GM18507 (cell line): ENCODE data around the gene CNOT8.
"Not testable (repeated sequence)": the region's sequence is repeated elsewhere in the genome, so short reads cannot be mapped to it uniquely, and the experiment has no call there.

ENCODE experiments used
- DNase-seq: peaks from one replicate; pipeline ENCODE4 v3.0.0; 2011; ENCODE audit warnings: low read depth; ENCODE audit not compliant: insufficient read length; ENCODE audit errors: extremely low spot score
- FAIRE-seq: peaks from 2 replicates; lab custom pipeline; 2011; peaks lifted over from hg19 to GRCh38; lab: Jason Lieb, UNC

Gene CNOT8

GRCh38 chr5:154831451-154831850, 27.0 kb upstream of the CNOT8 start:
- FAIRE-seq (no peak), DNase-seq (no peak)

DNA sequence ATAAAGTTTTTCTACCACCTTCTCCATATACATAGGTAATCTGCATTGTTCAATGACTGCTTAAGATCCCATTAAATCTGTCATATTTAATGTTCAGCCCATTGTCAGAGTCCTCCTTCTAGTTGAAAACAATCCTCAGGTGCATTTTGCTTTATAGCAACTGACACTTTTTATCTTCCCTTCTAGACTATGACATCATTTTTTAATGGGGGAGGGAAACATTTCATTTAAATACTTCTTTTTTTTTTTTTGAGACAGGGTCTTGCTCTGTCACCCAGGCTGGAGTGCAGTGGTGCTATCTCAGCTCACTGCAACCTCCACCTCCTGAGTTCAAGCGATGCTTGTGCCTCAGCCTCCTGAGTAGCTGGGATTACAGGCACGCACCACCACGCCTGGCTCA, 25.6 kb upstream of the CNOT8 start:
- FAIRE-seq, result not testable (repeated sequence)

GRCh38 chr5:154834053-154834452, 24.4 kb upstream of the CNOT8 start:
- no peak for DNase-seq
- FAIRE-seq, result no peak

More for the DNA sequence above, 25.6 kb upstream of the CNOT8 start:
- not testable (repeated sequence) for DNase-seq

DNA sequence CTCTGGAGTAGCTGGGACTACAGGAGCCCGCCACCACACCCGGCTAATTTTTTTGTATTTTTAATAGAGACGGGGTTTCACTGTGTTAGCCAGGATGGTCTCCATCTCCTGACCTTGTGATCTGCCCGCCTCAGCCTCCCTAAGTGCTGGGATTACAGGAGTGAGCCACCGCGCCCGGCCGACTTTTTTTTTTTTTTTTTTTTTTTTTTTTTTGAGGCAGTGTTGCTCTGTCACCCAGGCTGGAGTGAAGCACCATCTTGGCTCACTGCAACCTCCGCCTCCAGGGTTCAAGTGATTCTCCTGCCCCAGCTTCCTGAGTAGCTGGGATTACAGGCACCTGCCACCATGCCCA, 22.8 kb upstream of the CNOT8 start:
- FAIRE-seq, DNase-seq: not testable (repeated sequence)

DNA sequence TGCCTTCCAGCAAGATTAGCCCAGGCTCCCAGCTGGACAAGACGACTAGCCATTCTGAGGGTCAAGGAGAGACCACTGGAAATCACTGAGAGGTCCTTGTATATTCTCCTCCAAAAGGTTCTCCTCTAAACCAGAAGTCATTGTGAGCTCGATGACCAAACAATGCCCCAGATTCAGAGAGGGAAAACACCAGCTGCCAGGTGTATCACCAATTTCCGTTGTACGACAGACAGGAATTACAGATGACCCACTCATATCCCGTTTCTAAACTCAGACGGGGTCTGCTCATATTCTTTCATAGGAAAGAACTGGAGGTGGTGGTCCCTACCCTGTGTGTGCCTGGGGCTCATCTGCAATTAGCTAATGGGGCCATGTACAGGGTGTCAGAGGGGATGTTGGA, 22.2 kb upstream of the CNOT8 start:
- FAIRE-seq, result no peak

GRCh38 chr5:154837009-154837901, 21.2 kb upstream of the CNOT8 start:
- no peak for DNase-seq
- no peak for FAIRE-seq

More for the DNA sequence above, 22.2 kb upstream of the CNOT8 start:
- DNase-seq, result no peak

DNA sequence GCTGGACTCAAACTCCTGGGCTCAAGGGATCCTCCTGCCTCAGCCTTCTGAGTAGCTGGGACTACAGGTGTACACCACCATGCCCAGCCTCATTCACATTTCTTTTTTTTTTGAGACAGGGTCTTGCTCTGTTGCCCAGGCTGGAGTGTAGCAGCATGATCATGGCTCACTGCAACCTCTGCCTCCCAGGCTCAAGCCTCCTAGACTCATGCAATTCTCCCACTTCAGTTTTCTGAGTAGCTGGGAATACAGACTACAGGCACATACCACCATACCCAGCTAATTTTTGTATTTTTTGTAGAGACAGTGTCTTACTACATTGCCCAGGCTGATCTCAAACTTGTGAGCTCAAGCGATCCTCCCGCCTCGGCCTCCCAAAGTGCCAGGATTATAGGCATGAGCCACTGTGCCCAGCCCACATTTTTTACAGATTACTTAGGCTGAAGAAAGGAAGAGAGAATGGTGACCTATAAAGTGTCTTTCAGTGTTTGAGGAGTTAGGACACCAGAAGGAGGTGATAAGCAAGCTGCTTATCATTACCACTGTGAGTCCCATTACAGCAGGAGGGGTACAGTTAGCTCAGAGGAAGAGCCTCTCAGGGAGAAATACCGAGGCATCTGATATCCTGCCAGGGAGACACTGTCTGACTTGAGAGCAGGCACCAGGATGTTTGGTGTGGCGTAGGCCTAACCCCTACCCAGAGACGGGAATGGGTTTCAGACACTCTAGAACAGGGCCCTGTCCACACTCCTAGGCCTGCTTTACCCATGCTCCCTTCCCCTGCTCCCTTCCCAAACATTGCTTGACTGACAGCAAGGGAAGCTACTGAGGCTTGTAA, 17.8 kb upstream of the CNOT8 start:
- no peak for DNase-seq
- FAIRE-seq, result no peak

- no peak for DNase-seq
- no peak for FAIRE-seq
Observed at GRCh38 chr5:154841273-154841661, 17.2 kb upstream of the CNOT8 start.

- no peak for FAIRE-seq
Observed at GRCh38 chr5:154842689-154843530, 15.5 kb upstream of the CNOT8 start.

DNA sequence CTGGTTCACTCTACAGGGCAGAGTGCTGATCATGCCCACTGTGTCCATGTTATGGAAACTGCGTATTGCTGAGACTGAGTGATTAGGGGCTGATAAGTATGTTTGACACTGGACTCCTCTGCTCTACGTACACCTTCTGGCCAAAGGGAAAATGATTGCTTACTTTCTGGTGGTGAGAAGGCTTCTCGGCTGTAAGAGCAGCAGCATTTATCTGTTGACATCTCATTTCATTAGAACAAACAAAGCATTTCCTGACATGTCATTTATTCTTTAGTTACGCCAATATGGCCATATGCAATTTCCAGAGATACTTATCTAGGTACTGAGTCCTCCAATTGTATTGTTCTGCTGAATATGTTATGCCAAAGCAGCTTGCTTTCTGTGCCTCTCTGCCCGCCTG, 13.6 kb upstream of the CNOT8 start:
- DNase-seq (no peak), FAIRE-seq (no peak)

More at GRCh38 chr5:154842689-154843530, 15.5 kb upstream of the CNOT8 start:
- DNase-seq, result no peak

DNA sequence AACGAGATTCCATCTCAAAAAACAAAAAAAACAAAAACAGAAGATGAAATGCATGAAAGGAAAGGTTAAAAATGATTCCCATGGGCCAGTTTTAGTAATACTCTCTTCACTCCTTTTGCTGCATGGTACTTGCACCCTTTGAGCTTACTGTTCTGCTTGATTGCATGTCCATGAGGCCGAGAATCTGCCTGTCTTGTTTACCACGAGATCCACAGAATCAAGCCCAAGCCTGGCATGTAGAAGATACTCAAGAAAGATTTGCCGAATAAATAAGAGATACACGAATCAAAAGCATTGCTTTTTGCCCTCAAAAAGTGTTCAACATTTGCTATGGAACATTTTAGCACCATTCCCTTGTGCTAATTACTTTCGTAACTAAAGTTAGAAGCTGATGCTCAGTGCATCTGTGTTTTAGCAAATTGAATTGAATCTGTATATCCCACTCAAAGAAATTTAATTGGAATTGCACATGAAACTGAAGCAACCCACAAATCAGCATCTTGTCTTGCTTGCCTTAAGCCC, 9.1 kb upstream of the CNOT8 start:
- FAIRE-seq (no peak), DNase-seq (no peak)

DNA sequence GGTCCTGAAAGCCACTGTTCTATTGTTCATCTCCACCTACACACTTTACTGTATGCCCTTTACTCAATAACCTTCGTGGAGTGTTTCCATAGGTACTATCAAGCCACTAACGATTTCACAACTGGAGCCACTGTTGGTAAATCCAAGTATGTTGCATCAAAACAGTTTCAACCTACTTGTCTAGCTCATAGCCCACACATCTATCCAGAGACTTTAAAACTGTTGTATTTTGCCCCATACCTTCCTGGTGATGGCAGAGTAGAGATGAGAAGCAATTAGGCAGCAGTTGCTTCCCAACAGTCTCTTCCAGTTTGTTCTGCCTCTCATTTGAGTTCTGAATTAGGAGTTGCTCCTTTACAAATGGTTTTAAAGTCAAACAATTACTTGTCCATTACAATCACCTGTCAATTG, 8.6 kb upstream of the CNOT8 start:
- FAIRE-seq (no peak), DNase-seq (no peak)

- FAIRE-seq (no peak), DNase-seq (no peak)
Observed at GRCh38 chr5:154850255-154851062, 8.0 kb upstream of the CNOT8 start, which contains the start of gene FAXDC2. FAXDC2 (minus strand) TSS chr5:154850603; CDS start chr5:154838178, 12,425 bp downstream.

- no peak for DNase-seq
- no peak for FAIRE-seq
Observed at GRCh38 chr5:154851351-154851750, 7.1 kb upstream of the CNOT8 start.

- DNase-seq (peak; percentile 56), FAIRE-seq (no peak)
Observed at GRCh38 chr5:154857530-154858296, 714 bp upstream of the CNOT8 start.

GRCh38 chr5:154858972-154859871, 795 bp downstream of the CNOT8 start:
- FAIRE-seq (peak; percentile 64), DNase-seq (no peak)

- DNase-seq, result no peak
- no peak for FAIRE-seq
Observed at GRCh38 chr5:154860123-154860522, 1.7 kb downstream of the CNOT8 start.
